ENCODE results near the gene CYS1.

- TF ChIP-seq CTCF (conservative IDR thresholded peaks at IDR 0.05; ENCODE audit: low read length), result no peak
- no peak for TF ChIP-seq EZH2phosphoT487 (IDR thresholded peaks at IDR 0.05; ENCODE audit: borderline replicate concordance, low read depth, low read length)
Observed at GRCh38 chr2:10035053-10035422, 45.2 kb downstream of the CYS1 start.
